NCI-H526 (cell line): ENCODE results near the gene TENT5A.
A peak's percentile ranks its signal among the peaks of the same experiment; 100 is the strongest.

Experiments used
- DNase-seq, 2 experiments: peaks; one replicate each; lab custom pipeline; 2025; lab: John Stamatoyannopoulos, UW

Gene TENT5A

DNA sequence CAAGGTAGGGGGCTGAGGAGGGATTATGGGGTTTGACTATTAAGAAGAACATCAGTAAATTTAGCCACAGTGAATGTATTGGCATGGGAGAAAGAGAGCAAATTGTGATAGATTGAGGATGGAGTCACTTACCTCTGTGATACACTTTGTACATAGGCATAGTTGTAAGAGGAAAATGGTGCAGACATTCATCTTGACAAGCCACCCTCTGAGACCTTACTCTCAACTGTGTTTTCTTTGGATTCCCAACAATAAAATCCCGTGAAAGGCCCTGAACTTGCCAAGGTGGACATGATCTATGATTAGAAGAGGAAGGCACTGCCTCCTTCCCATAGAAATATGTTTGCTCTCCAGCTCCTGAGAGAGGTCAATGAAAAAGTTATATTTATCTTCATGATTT, 18.6 kb upstream of the TENT5A start:
- DNase-seq = no peak

DNA sequence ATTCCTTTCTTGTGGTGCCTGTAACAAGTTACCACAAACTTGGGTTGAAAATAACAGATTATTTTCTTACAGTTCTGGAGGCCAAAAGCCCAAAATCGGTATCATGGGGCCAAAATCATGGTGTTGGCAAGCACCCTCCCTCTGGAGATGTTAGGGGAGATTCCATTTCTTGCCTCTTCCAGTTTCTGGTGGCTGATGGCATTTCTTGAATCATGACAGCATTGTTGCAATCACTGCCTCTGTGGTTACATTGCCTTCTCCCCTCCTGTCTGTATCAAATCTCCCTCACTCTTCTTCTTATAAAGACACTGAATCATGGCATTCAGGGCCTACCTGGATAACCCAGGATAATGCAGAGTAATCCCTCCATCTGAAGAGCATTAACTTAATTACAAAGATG, 17.9 kb upstream of the TENT5A start:
- no peak for DNase-seq

DNA sequence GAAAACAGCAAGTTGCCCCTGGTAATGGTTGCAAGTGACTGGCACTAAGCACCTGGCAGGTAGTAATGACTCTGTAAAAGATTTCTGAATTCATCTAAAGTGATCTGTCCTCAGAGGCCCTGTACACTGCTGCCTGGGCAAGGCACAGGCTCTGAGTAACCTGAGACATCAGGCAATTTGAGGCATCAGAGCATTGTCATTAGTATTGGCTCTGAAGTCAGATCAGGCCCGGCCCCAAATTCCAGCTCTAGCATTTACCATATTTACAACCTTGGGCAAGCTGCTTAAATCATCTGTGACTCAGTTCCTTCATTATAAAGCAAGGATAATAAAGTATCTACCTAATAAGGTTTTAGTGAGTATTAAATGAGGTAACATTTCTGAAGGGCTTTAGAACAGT, 17.3 kb upstream of the TENT5A start:
- DNase-seq = peak in 1 of 2 experiments; percentile 28

DNA sequence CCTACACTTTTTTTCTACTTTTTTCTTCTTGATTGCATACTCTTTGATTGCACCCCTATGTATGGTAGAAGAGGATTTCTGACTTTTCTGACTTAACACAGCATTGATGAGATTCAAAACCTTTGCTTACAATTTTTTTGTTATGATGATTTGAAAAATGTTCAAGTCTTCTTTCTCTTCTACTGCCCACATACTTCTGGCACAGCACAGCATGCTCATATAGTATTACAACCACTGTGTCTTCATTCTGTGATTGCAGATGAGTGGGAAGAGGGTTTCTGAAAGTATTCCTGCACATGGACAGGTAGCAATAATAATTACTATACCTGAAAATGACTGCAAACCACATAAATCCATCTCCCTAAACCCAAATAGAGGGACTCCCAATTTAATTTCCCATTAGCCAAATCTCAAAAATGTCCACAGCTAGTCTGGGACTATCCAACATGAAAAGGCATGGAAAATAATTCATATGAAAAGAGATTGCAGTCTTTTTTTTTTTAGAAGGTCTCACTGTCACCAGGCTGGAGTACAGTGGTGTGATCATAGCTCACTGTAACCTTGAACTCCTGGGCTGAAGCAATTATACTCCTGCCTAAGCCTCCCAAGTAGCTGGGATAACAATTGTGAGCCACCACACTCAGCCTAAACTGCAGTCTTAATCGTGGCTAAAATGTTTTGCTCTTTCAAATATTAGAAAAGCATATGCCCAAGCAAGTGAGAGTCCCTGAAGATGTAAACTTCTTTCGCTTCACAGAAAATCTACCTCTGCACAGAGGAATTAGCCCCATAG, 15.9 kb upstream of the TENT5A start:
- DNase-seq = no peak

DNA sequence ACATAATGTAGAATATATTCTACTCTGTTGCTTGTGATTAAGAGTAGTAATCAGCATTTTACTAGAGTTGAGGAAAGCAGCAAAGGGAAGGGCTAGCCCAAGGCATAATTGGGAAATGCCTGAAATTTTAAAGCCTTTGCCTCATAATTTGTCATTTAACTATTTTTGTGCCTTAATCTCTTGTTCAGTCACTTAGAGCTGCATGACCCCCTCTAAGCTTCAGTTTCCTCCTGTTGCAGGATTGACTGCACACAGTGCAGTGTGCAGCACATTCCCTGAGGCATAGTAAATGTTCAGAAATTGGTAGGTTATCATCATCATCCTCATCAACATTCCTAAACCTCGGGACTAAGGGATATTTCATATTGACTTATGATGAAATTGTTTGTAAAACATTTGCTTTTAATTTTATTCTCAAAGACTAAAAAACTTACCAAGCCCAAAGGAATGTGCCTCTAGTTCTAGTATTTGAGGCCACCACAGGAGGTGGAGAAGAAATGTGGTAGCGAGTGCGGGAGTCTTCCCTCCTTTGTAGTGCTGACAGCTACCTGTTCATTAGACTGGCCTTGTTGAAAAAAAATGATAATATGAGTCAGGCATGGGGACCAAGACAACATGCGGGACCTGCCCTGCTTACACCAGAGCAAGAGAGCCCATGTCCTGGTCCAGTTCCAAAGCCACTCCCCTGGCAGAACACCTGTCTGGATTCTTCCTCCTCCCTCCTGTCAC, 14.8 kb upstream of the TENT5A start:
- no peak for DNase-seq

DNA sequence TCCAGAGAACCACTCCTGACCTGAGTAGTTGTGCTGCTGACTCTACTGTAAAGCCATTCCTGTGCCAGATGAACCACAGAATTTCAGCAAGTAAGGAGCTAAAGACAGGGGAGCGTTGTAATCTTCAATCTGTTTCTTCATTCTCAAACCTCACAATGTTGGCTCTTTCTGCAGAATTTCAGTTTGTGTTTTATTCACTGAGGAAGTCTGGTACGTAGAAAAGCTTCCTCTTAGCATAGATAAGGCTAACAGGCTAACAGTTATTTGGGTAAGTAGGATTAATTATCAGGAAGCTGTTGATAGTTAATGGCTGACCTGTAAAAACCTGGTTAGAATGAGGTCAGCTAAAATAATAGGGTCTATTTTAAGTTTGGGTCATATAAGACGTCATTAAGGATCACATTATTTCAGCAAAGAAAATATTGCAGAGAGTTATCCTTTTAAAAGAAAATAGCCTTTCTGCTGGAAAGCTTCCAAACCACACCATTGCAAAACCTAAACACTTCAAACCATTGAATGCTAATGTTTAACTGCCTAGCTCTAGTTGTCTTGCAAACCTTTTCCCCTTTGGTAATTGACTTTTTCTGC, 14.1 kb upstream of the TENT5A start:
- no peak for DNase-seq

DNA sequence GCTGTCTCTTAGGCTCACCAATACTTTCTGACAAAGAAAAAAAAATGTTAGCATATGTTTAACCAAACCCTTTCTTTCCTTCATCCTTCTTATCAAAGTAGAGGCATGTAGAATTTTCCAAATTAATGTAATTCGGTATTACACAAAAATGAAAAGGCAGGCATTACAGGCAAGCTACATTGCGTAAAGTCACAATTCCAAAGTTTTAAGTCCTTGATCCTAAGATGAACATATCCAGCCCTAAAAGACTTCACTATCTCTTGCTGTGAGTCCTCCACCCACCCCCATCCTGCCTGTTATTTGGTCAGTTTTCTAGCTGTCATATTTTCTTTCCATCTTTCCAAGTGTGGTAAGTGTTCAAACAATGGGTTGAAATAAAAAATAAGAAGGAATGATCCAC, 12.1 kb upstream of the TENT5A start:
- DNase-seq = no peak

DNA sequence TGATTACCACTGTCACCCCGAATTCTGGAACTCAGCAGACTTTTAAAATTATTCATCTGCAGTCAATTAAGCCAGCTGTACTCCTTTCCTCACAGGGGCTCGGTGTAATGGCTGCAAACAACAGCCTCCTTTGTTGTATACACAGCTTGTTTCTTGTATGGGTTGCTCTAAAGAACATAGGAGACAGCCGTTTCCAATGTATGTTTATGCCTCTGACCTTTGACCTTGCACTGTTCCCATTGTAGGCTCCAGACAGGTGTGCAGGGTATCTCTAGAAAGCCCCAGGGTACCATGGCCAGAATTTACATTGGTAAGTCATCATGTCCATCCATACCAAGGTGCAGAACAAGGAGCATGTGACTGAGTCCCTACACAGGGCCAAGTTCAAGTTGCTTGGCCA, 11.5 kb upstream of the TENT5A start:
- peak in 1 of 2 experiments; percentile 9 for DNase-seq

DNA sequence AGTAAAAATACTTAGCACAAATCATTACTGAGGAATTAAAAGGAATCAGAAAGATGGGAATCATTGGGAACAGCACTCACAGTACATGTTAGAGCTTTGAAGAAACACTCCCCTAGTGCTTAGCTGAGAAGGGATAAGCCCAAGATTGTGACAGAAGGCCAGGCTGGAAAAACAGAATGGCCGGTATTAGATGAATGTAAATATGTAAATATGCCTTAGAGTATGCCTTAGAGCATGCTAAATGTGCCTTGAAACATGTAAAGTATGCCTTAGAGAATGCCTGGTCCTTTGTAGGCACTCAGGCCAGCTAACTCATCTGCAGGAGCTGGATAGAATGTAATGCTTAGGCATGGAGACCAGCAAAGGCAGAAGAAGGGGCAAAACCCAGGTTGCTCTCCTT, 10.6 kb upstream of the TENT5A start:
- no peak for DNase-seq

DNA sequence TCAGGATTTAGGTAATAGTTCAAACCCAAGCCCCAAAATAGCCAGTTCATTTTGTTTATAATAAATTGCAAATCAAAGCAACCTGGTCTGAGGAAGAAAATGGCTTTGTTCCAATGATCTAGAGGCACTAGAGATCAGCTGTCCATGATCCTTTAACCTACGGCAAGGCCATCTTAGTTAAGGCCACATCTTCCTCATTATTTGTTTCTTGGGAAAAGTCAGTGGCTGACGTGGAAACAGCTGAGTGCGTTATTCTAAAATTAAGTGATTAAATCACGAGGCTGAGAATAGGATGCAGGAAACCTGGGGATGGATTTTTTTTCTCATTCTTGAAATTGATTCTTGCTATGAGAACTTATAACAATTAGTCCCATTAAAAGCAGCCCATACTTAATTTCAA, 10.1 kb upstream of the TENT5A start:
- no peak for DNase-seq

DNA sequence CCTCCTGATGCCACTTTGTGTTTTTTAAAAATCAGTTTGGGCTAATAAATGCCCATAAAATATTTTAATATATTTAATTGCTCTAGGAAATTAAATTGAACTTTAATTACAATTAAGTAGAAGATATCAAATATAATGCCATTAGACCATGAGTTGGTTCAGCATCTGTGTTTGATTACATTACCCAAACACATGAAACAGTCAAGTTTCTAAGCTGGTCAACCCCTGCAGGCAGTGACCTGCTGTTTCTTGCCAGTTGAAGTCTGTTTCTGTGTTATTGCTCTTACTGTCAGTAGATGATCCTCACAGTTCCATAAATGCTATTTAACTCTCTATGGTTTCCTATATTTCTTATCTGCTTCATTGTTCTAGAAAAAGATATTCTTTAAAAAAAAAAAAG, 9.7 kb upstream of the TENT5A start:
- no peak for DNase-seq

DNA sequence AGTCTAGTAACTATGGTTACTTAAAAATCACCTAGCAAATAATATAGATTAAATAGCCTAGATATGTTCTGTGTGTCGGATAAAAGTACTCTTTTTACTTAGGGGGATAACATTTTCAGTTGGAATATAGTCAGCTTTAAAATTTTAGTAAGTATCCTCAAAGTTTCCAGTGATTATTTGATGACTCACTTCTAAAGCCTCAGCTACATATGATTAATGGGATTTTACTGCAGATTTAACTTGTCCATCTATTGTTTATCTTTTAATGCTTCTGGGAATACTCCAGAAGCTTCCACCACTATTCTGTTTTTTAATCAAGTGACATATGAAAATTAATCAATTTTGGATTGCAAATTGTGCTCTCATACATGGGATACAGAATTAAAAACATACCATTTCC, 8.7 kb upstream of the TENT5A start:
- peak; percentile 20 to 34 for DNase-seq

DNA sequence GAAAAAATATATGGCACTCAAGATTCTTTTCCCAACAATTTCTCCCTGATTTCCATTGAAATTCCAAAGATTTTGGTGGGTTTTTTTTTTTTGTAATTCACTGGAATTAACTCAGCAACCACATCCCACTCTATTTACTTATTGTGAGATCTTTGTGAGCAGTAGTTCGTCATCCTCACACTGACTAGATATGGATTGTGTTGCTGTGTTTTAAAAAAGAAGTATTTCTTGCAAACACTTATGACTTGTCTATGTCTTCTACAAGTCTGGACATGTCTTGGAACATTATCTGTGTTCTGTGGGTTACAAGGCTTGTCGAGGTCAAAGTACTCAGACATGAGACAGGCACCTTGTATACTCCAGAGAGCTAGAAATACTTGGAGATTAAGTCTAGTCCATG, 7.3 kb upstream of the TENT5A start:
- DNase-seq = peak in 1 of 2 experiments; percentile 10

DNA sequence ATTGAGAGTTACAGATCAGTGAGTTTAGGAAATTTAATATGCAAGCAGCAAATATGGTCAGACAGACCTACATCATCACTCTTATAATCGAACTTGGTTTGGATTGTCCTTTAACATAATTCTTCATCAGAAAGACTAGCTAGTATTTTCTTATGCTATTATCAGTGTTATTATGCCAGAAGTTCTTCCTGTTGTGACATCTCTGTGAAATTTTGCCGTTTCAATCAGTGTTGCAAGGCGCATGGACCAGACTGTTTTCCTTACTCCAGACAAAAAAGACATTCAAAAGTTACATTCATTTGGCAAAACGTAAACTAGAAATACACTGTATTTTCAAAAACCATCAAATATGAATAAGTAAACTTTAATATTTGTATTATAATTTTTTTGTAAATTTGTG, 5.7 kb upstream of the TENT5A start:
- DNase-seq = no peak

DNA sequence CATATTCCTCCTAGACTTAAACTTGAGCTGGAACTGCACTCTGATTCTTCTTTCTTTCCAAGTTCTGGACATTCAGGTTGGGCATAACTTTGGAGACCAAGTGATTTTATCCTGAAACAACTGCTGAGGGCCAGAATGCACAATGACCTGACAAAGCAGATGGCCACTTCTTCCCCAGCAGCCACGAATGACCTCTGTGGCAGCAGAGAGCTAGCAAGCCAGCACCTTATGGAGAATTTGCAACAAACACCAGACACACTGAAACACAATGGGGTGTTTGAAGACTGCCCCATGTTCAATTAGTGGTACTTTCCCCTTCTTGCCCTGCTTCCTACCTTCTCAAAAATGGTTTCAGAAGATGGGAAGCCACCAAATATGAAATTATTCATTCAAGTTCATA, 4.2 kb upstream of the TENT5A start:
- no peak for DNase-seq

DNA sequence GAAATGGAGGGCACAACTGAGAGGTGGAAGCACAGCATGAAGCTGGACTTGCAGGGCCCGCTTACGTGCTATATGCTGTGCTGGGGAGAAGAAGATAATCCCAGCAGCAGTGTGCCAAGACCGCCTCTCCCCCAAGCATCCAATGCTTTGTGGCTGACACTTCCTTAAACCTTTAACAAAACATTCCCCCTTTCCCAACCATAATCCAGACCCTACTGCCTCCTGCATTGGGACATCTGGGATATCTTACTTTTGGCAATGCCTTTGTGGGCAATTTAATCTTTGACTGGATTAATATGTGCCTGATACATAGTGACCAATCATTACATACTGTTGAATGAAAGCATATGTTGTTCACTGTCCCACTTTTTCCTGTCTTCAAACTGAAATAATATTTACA, 3.1 kb upstream of the TENT5A start:
- no peak for DNase-seq

DNA sequence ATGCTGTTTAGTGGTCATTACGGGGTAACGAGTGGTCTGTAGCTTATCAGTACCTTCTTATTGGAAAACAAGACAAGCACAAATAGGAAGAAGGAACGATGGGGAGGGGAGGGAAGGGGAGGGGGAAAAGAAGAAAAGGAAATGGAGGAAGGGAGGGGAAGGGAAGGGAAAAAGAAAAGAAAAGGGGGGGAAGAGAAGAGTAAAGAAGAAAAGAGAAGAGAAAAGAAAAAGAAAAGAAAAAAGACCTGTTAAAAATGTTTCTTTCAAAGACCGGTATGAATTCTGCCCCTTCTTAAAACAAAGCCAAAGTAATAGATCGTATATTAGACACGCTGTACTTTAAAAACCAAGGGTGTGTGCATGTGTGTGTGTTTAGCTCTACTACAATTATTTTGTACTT, 2.4 kb upstream of the TENT5A start:
- no peak for DNase-seq

DNA sequence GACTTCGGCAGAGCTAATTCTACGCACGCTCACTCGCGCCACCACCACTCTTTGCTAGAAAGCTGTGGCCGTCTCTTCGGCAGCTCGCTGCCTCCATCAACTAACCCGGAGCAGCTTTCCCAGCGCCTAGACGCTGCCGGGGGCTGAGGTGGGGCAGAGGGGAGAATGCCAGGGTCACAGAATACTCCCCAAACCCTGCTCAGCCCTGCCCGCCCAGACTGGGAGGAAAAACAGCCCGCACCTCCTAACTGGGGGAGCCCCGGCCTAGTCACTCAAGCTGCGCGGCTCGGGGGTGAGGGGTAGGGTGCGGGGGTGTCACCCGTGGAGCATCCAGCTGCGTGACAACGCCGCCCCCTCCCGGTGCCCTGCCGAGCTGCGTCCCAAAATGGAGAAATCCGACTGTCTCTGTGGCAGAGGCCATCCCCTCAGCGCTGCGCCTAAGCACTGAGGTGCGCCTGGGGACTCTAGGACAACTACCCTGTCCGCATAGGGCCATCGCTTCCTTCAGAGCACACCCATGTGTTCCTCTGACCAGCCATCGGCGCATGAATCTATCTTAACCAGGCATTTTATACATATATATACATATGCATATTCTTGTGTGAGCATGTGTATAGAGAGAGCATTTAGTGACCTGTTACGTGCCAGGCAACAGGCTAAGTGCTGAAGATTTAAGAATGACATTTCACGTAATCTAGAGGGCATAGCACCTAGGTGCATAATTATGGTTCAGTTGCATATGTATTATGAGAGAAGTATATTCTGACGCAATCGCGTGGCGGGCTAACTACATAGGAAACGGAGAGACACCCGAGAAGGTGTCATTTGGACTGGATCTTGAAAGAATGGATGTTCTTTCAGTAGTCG, 1.5 kb upstream of the TENT5A start:
- peak; percentile 77 to 88 for DNase-seq

DNA sequence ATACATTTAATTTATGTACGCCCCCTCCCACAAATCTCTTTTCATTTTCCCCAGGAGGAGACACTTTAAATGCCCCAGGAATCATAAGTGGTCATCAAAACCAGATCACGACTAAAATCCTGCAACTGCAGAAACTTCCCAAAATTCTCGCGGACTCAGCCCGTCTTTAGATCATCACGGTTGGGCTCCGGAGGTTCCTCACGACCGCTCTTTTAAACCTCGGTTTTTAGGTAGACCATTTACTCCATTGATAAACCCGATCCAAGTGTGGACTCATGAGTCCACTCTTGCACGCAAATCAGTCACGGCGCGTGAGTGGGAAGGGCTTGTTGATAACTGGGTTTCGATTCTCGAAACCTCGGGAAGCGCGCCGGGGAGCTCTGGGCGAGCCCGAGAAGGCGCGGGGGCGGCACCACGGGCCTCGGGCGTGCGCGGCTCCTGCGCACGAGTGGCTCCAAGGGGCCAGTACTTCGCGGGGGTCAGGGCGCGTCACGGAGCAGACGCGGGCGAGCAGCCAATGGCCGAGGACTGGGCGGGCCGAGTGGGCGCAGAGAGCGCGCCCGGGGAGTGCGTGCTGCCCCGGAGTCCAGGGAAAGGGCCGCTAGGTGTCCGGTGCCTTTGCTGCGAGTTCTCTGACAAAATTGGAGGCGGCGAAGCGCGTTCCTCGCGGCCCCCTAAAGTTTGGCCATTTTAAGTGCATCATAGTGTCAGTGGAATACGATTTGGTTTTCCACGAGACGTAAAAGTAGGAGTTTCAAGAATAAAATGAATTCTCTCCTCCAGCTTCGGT, 635 bp upstream of the TENT5A start:
- peak; percentile 77 to 89 for DNase-seq

DNA sequence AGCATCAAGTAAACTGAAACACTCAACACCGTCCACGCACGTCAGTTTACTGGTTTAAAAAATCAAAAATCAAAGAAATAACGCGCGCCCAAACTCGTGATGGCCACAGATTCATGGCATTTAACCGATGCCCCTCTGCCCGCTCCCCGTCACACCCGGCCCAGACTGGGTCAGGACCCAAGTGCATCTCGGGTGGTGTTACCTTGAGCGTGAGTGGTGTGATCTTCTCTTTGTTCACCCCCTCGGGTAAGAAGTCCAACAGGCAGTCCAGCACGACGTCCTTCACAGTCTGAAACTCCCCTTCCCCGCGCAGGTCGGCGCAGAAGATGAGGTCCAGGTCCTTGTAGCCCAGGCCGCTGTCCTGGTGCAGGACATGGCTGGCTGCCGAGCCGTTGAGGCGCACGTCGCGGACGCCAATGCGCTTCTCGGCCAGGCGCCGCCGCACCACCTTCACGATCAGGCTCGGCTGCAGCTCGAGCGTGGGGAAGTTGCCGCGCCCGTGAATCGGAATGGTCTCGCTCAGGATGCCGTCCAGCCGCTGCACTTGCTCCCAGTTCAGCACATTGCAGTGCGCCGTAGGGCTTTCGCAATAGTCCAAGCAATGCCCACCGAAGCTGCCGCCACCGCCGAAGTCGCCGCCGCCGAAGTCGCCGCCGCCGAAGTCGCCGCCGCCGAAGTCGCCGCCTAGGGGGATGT, 945 bp downstream of the TENT5A start:
- peak; percentile 23 to 76 for DNase-seq
